HepG2 (cell line): Measurements from ENCODE around the gene DNM3.

Experiments
- EED ChIP-seq: sonication (generic); formaldehyde crosslinking; IDR thresholded peaks from 2 replicates; pipeline ENCODE4 v1.5.0; 2020; ENCODE audit warnings: mild to moderate bottlenecking, missing genetic modification reagents
- FOXJ3 ChIP-seq: sonication (generic); formaldehyde crosslinking; IDR thresholded peaks from 2 replicates; pipeline ENCODE4 v1.4.0; 2020; ENCODE audit warnings: missing genetic modification reagents, mild to moderate bottlenecking, borderline replicate concordance
- KDM4B ChIP-seq: sonication (generic); formaldehyde crosslinking; IDR thresholded peaks from 2 replicates; pipeline ENCODE4 v1.4.0; 2020; ENCODE audit warnings: missing genetic modification reagents
- ZNF780A ChIP-seq: sonication (generic); formaldehyde crosslinking; IDR thresholded peaks from 2 replicates; pipeline ENCODE4 v1.8.0; 2022; ENCODE audit warnings: mild to moderate bottlenecking, missing genetic modification reagents, moderate library complexity
- TF ChIP-seq, protein P1 (sequence below): sonication (generic); formaldehyde crosslinking; IDR thresholded peaks from 2 replicates; pipeline ENCODE4 v1.5.0; 2020; ENCODE audit warnings: mild to moderate bottlenecking, missing genetic modification reagents, moderate library complexity

DNA sequence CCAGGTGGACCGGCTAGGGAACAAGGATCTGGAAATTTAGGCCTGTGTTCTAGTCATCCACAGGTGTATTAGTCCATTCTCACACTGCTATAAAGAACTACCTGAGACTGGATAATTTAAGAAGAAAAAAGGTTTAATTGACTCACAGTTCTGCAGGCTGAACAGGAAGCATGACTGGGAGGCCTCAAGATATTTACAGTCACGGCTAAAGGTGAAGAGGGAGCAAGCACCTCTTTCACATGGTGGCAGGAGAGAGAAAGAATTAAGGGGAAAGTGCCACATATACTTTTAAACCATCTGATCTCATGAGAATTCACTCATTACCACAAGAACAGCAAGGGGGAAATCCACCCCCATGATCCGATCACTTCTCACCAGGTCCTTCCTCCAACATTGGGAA, 404.5 kb downstream of the DNM3 start:
- TF ChIP-seq ZNF780A, result no peak
- TF ChIP-seq, protein P1, sequence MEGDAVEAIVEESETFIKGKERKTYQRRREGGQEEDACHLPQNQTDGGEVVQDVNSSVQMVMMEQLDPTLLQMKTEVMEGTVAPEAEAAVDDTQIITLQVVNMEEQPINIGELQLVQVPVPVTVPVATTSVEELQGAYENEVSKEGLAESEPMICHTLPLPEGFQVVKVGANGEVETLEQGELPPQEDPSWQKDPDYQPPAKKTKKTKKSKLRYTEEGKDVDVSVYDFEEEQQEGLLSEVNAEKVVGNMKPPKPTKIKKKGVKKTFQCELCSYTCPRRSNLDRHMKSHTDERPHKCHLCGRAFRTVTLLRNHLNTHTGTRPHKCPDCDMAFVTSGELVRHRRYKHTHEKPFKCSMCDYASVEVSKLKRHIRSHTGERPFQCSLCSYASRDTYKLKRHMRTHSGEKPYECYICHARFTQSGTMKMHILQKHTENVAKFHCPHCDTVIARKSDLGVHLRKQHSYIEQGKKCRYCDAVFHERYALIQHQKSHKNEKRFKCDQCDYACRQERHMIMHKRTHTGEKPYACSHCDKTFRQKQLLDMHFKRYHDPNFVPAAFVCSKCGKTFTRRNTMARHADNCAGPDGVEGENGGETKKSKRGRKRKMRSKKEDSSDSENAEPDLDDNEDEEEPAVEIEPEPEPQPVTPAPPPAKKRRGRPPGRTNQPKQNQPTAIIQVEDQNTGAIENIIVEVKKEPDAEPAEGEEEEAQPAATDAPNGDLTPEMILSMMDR (CRISPR knock-in tag), result no peak
- no peak for TF ChIP-seq FOXJ3 (CRISPR knock-in tag)
- TF ChIP-seq EED (CRISPR knock-in tag), result no peak
- no peak for TF ChIP-seq KDM4B (CRISPR knock-in tag)
